Activated CD4-positive, alpha-beta T cell treated with anti-CD3 and anti-CD28 coated beads, Interleukin-2, amount 10 ng/mL, durations not matched to agents 7 days and 5 days (primary cell): Measurements from ENCODE around the gene DNMBP. TPM values are rescaled to one million over a fixed set of nuclear protein-coding genes. Genes with fewer than 3 reads are reported as not detected.
"Not testable (repeated sequence)": the region's sequence is repeated elsewhere in the genome, so short reads cannot be mapped to it uniquely, and the experiment has no call there.

Experiments used
- CTCF ChIA-PET: fragments of 350-600 bp; sonication (Branson Sonifier 250); formaldehyde crosslinking; loops from one replicate; lab custom pipeline; 2021; ENCODE audit warnings: antibody characterized with exemption; lab: Charles Lee
- POLR2A ChIA-PET: fragments of 350-600 bp; sonication (Branson Sonifier 250); formaldehyde crosslinking; loops from one replicate; lab custom pipeline; 2021; ENCODE audit warnings: antibody characterized with exemption; lab: Charles Lee
- DNase-seq: peaks from one replicate; pipeline ENCODE4 v3.0.0-alpha.2; 2020
- H3K27ac Mint-ChIP-seq: one replicate; pipeline ENCODE4 v1.8.0; 2021; ENCODE audit warnings: mild to moderate bottlenecking, moderate library complexity, mixed read lengths
- H3K27me3 Mint-ChIP-seq: one replicate; pipeline ENCODE4 v1.8.0; 2021; ENCODE audit warnings: mixed read lengths
- H3K36me3 Mint-ChIP-seq: one replicate; pipeline ENCODE4 v1.8.0; 2021; ENCODE audit warnings: low read depth, mixed read lengths
- H3K4me1 Mint-ChIP-seq: one replicate; pipeline ENCODE4 v1.8.0; 2021; ENCODE audit warnings: mixed read lengths
- H3K4me3 Mint-ChIP-seq: one replicate; pipeline ENCODE4 v1.8.0; 2021; ENCODE audit warnings: mild to moderate bottlenecking, moderate library complexity, mixed read lengths
- H3K9me3 Mint-ChIP-seq: one replicate; pipeline ENCODE4 v1.8.0; 2021; ENCODE audit warnings: mixed read lengths
- total RNA-seq, 2 experiments: library from RNA; stranded (reverse); gene quantifications; one replicate each; pipeline ENCODE4 v1.2.3, GENCODE V29; 2021

DNMBP gene
- total RNA-seq, 2 experiments from 2014 or later, result 2.9 to 3.2 TPM

DNA sequence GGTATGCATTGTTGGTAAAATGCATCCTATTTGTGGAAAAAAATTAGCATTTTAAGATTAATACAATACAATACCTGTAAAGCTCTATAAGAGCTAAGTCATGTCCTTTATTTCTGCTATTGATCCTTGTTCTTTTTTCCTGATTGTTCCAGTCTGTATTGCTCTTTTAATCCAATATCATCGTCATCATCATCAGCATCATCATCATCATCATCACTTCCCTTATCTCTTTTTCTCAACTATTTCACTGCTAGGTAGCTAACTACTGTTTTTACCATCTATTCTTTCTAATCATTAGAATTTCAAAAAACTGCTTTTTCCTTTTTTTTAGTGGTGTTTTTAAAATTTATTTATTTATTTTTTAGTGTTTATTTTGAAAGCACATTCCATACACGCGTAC, 156.1 kb downstream of the DNMBP start:
- ChIA-PET POLR2A (no interaction called here), CTCF (interaction anchor here (0.9 to 1.7 kb wide), 5 partner anchors 8 to 193 kb away, joined by 3 to 4 read pairs (median 3); no protein-coding TSS in a partner anchor)
- Mint-ChIP-seq H3K4me3 (no peak overlapping the region), H3K36me3 (no peaks in the 10 kb centered on the region), H3K27ac (no peak overlapping the region), H3K9me3 (no peaks in the 10 kb centered on the region), H3K27me3 (peaks cover 3% of the 10 kb centered on the region), H3K4me1 (no peaks in the 10 kb centered on the region)
- DNase-seq, result no peak

DNA sequence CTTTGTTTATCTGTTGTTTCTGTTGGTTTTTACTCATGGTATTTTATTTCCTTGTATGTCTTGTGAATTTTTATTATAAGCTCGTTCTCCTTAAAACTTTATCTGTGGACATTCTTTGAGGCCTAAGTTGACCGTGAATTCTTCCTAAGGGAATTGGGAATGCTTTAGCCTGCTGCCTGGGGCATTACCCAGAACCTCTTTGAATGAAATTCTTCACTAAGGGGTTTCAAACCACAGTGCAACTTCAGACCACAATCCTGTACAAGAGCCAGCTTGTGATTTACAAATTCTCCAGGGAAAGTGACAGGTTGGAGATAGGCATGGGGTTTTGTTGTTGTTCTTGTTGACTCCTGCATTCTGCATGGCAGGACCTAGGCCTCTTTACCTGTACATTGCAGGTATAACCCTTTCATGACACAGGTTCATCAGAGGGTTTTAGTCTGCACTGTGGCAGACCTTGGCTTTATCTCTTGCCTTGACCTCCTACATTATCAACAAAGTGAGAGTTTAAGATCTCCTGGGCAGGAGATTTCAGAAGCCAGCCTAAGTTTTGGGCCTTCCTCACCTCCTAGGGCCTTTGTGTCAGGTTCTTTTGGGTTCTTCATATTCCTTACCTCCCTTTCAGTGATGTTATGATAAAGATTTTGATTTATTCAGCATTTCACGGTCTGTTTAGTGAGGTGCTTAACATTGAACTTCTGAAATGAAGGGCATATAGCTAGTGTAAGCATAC, 157.1 kb downstream of the DNMBP start:
- Mint-ChIP-seq H3K9me3 (no peaks in the 10 kb centered on the region), H3K36me3 (no peaks in the 10 kb centered on the region), H3K27ac (no peak overlapping the region), H3K4me3 (no peak overlapping the region), H3K4me1 (no peaks in the 10 kb centered on the region), H3K27me3 (peaks cover 1% of the 10 kb centered on the region)
- no peak for DNase-seq
- ChIA-PET CTCF (interaction anchor here (0.9 to 1.7 kb wide), 4 partner anchors 7 to 193 kb away, joined by 3 to 4 read pairs (median 4); no protein-coding TSS in a partner anchor), POLR2A (no interaction called here)

DNA sequence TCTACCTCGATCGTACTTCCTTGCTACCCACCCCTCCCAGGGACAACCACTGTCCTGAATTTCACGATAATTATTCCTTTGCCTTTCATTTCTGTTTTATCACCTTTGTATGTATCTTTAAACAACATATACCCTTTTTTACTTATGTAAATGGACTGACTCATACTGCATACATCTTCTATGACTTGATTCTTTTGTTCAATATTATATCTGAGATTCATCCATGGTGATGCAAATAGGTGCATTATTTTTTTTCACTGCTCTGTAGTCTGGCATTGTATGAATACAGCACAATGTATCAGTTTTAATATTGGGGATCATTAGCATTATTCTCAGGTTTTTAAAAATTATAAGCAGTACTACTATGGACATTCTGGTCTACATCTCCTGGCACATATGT, 157.9 kb downstream of the DNMBP start:
- ChIA-PET POLR2A (no interaction called here), CTCF (no interaction called here)
- H3K4me3 Mint-ChIP-seq, result no peak overlapping the region
- H3K36me3 Mint-ChIP-seq, result no peaks in the 10 kb centered on the region
- H3K9me3 Mint-ChIP-seq, result no peaks in the 10 kb centered on the region
- H3K4me1 Mint-ChIP-seq, result no peaks in the 10 kb centered on the region
- H3K27ac Mint-ChIP-seq, result no peak overlapping the region
- no peak for DNase-seq
- H3K27me3 Mint-ChIP-seq, result no peaks in the 10 kb centered on the region

DNA sequence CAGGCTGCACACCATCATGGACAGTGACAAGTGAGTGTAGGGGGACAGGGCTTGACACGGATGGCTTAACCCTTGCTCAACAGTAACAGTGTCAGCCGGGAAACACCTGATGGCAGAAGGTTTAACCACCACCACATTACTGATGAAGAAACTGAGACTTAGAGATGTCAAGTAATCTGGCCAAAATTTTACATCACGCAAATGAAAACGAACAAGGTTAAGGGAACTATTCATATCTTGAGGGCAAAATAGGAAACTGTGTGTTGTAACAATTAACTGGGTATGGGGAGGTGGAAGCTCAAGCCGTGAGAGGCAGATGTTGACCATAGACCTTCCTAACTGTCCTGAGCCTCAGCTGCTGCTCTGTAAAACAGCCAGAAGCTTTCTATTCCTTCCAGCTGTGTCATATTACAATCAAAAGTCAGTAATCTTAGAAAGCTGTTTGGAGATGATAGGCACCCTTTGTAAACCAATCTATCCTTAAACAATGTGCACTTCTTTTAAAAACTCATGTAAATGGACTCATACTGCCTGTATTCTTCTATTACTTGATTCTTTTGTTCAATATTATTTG, 158.9 kb downstream of the DNMBP start:
- ChIA-PET CTCF (interaction anchor here (1.2 to 1.5 kb wide), 2 partner anchors 15 to 195 kb away, joined by 3 read pairs; no protein-coding TSS in a partner anchor), POLR2A (no interaction called here)
- no peaks in the 10 kb centered on the region for H3K27me3 Mint-ChIP-seq

DNA sequence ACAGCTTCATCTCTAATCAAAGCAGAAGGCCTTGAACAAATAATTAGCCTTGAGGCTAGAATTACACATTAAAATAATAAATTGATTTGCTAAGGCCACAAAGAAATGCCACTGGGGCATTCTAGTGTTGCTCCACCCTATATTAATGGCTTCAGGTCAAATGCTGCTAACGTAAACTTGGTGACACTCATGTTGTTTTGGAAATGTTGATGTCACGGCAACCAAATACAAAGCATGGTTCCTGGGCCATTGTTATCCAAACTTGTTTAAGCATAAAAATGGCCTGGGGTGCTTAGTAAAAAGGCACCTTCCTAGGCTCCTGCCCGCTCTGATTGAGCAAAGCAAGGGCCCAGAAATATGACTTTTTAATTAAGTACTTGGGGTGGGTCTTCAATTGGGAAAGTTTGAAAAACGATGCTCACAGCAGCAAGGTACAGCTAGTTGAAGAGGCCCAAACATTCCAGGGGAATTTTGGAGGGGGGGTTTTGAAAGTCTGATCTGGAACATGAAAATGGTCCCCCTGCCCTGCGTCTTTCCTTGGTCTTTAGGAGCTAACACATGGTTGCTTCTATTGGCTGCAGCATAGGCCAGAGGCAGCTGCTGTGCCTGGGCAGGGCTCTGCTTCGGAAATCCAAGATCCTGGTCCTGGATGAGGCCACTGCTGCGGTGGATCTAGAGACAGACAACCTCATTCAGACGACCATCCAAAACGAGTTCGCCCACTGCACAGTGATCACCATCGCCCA, 159.6 kb downstream of the DNMBP start:
- Mint-ChIP-seq H3K36me3 (no peaks in the 10 kb centered on the region), H3K9me3 (no peaks in the 10 kb centered on the region), H3K4me1 (peaks cover 7% of the 10 kb centered on the region), H3K4me3 (no peak overlapping the region), H3K27me3 (no peaks in the 10 kb centered on the region), H3K27ac (no peak overlapping the region)
- POLR2A ChIA-PET, result no interaction called here
- CTCF ChIA-PET, result interaction anchor here (1.2 to 1.5 kb wide), 2 partner anchors 16 to 196 kb away, joined by 3 read pairs; no protein-coding TSS in a partner anchor
- DNase-seq, result no peak

More for the DNA sequence above, 158.9 kb downstream of the DNMBP start:
- Mint-ChIP-seq H3K27ac (no peak overlapping the region), H3K36me3 (no peaks in the 10 kb centered on the region), H3K9me3 (no peaks in the 10 kb centered on the region), H3K4me3 (no peak overlapping the region), H3K4me1 (peaks cover 5% of the 10 kb centered on the region)
- DNase-seq, result no peak

DNA sequence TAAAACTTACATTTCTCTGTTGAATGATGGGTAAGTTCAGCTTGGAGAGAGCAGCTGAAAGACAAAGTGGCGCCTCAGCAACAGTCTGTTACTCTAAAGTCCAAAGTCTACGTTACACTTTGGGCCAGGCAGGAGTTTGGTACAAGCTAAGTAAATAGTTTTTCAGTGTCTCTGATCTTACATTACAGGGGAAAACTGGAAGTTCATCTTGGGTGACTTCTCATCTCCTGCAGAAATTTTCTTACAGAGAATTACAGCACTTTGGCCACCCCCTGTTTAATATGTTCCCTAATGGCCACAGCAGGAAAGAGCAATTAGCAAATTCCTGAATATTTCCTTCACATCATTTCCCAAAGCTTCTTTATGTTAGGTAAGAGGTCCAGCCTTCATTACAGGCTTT, 160.2 kb downstream of the DNMBP start:
- Mint-ChIP-seq H3K27me3 (no peaks in the 10 kb centered on the region), H3K4me1 (peaks cover 7% of the 10 kb centered on the region), H3K4me3 (no peak overlapping the region), H3K9me3 (no peaks in the 10 kb centered on the region), H3K27ac (no peak overlapping the region), H3K36me3 (no peaks in the 10 kb centered on the region)
- ChIA-PET POLR2A (no interaction called here), CTCF (interaction anchor here (1.0 kb wide), 1 partner anchor 160 kb away, joined by 3 read pairs; the partner anchor contains the start of gene DNMBP)
- DNase-seq, result no peak

DNA sequence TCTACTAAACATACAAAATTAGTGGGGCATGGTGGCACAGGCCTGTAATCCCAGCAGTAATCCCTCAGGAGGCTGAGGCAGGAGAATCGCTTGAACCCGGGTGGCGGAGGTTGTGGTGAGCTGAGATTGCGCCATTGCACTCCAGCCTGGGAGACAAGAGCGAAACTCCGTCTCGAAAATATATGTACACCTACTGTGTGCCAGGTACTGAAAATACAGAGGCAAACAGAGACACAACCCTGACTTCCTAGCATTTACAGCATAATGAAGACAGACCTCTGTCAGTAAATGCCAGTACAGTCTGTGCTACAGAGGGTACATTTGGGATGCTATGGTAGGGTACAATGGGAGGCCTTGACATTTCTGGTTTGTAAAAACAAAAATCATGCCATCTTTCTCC, 160.7 kb downstream of the DNMBP start:
- POLR2A ChIA-PET, result no interaction called here
- CTCF ChIA-PET, result interaction anchor here (1.0 kb wide), 1 partner anchor 160 kb away, joined by 3 read pairs; the partner anchor contains the start of gene DNMBP
- no peak overlapping the region for H3K4me3 Mint-ChIP-seq

DNA sequence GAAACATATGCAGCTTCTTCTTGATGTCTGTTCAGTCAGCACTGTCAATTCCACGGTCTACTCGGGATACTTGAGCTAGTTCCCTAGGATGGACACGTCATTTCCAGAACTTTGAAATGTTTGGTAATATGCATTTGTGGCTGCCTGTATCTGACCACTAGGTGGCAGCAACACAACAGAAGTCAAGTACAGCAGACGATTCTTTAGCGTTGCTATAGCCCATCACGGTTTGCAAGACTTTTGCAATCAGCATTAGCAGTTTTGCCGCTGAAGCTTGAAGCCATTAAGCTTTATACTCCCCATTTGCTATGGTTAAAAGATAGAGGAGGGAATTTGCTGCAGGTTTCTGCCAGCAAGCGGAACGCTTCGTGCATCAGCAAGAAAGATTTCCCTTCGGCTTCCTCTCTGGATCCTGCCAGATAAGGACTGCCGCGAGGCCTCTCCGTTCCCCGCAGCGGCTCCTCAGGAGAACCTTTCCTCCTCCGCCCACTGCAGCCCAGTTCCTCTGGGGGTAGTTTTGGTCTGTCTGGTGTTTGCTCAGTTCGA, 163.8 kb downstream of the DNMBP start:
- no peaks in the 10 kb centered on the region for H3K36me3 Mint-ChIP-seq
- ChIA-PET CTCF (interaction anchor here (0.7 to 6.0 kb wide), 20 partner anchors 8 to 311 kb away, joined by 3 to 55 read pairs (median 4); partner anchors contain the start of gene DNMBP), POLR2A (interaction anchor here (0.7 kb wide), 1 partner anchor 201 kb away, joined by 3 read pairs; no protein-coding TSS in a partner anchor)
- H3K27ac Mint-ChIP-seq, result no peak overlapping the region
- peak overlapping the region; percentile 4 for H3K4me3 Mint-ChIP-seq
- H3K27me3 Mint-ChIP-seq, result no peaks in the 10 kb centered on the region
- no peaks in the 10 kb centered on the region for H3K9me3 Mint-ChIP-seq
- peak; percentile 85 for DNase-seq
- H3K4me1 Mint-ChIP-seq, result peaks cover 7% of the 10 kb centered on the region

More for the DNA sequence above, 160.7 kb downstream of the DNMBP start:
- H3K27ac Mint-ChIP-seq, result no peak overlapping the region
- no peaks in the 10 kb centered on the region for H3K9me3 Mint-ChIP-seq
- H3K27me3 Mint-ChIP-seq, result no peaks in the 10 kb centered on the region
- no peaks in the 10 kb centered on the region for H3K36me3 Mint-ChIP-seq
- no peak for DNase-seq
- H3K4me1 Mint-ChIP-seq, result peaks cover 7% of the 10 kb centered on the region

DNA sequence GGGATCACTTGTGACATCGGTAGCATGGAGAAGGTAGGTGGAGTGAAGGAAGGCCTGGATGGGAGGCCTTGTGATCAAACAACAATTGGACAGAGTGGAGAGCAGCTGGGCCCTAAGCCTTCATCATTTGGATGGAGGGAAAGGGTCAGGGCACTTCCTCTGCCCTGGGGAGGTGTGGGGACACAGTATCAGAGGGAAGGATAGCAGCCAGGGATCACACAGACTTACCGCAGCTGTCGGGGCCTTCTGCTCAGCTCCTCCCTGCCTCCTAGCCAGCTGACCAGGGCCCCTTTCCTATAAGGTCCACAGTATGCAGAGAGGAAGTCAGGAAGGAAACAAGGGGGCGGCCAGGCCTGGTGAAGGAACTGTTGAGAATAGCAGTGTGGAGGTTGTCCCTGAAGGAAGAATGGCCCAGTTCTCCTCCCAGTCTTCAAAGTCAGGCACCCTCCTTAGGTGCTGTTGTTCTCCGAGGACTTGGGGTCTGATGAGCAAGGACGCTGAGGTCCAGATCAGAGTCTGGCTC, 165.3 kb downstream of the DNMBP start:
- DNase-seq, result no peak
- ChIA-PET POLR2A (no interaction called here), CTCF (interaction anchor here (0.5 to 6.0 kb wide), 5 partner anchors 9 to 202 kb away, joined by 3 to 55 read pairs (median 7); no protein-coding TSS in a partner anchor)
- Mint-ChIP-seq H3K9me3 (no peaks in the 10 kb centered on the region), H3K27me3 (no peaks in the 10 kb centered on the region), H3K4me1 (peaks cover 7% of the 10 kb centered on the region), H3K27ac (no peak overlapping the region), H3K36me3 (no peaks in the 10 kb centered on the region), H3K4me3 (no peak overlapping the region)

DNA sequence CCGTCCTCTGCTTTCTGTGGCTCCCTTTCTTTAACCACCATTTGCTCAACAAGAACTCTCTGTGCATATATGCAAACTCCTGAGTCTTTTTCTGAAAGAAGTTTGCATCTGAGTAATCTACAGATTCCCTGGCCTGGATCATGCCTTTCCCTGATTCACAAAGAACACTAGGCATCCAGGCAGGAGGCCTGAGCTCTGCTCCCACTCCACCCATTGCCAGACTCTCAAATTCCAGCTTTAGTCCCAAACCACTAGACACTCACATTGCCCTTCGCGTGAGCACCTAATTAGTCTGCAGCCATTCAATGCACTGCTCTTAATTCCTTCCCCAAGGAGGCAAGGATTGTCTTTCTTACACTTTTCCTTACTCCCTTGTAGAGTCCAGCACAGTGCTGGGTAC, 166.4 kb downstream of the DNMBP start:
- no peaks in the 10 kb centered on the region for H3K27me3 Mint-ChIP-seq
- no peak overlapping the region for H3K27ac Mint-ChIP-seq
- POLR2A ChIA-PET, result no interaction called here
- H3K9me3 Mint-ChIP-seq, result no peaks in the 10 kb centered on the region
- CTCF ChIA-PET, result interaction anchor here (6.0 kb wide), 1 partner anchor 203 kb away, joined by 55 read pairs; no protein-coding TSS in a partner anchor
- no peak for DNase-seq
- H3K4me1 Mint-ChIP-seq, result peaks cover 7% of the 10 kb centered on the region
- H3K36me3 Mint-ChIP-seq, result no peaks in the 10 kb centered on the region
- no peak overlapping the region for H3K4me3 Mint-ChIP-seq

DNA sequence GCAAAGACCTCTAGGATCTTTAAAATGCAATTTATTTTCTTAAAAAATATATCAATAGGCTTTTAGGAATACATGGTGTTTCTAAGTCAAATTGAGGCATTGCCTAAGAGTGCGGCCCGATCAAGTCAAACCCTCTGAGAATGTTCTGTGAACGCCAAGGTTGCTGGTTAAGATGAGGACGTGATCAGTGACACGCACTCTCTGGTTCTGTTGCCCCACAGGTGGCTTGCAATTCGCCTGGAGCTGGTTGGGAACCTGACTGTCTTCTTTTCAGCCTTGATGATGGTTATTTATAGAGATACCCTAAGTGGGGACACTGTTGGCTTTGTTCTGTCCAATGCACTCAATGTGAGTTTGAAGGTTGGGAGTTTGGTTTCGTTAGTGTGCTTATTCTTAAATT, 168.0 kb downstream of the DNMBP start:
- ChIA-PET CTCF (no interaction called here), POLR2A (no interaction called here)
- no peaks in the 10 kb centered on the region for H3K9me3 Mint-ChIP-seq
- no peak overlapping the region for H3K27ac Mint-ChIP-seq
- no peak overlapping the region for H3K4me3 Mint-ChIP-seq
- no peaks in the 10 kb centered on the region for H3K27me3 Mint-ChIP-seq
- H3K36me3 Mint-ChIP-seq, result no peaks in the 10 kb centered on the region
- peaks cover 7% of the 10 kb centered on the region for H3K4me1 Mint-ChIP-seq
- no peak for DNase-seq

DNA sequence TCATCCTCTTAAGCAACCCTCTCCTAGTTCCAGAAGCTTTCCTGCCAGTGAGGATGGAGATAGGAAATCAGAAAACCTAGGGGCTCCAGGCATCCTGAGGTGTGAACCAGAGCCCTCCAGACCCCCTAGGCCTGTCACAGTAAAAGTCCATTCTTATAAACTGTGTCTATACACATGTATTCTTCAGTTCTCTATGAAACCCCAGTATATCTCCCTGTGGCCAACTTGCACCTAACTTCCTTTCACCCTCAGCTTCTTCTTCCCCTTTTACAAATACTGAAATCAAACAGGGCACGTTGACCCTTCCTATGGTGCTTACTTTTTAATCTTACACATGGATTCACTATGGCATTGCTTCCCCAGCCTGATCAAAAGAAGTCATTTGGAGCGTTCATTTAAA, 168.9 kb downstream of the DNMBP start:
- H3K27ac Mint-ChIP-seq, CTCF ChIA-PET, DNase-seq, H3K36me3 Mint-ChIP-seq, H3K4me3 Mint-ChIP-seq, POLR2A ChIA-PET, H3K27me3 Mint-ChIP-seq, H3K9me3 Mint-ChIP-seq, H3K4me1 Mint-ChIP-seq: not testable (repeated sequence)
